Measurements from ENCODE around the gene PGP.

DNA sequence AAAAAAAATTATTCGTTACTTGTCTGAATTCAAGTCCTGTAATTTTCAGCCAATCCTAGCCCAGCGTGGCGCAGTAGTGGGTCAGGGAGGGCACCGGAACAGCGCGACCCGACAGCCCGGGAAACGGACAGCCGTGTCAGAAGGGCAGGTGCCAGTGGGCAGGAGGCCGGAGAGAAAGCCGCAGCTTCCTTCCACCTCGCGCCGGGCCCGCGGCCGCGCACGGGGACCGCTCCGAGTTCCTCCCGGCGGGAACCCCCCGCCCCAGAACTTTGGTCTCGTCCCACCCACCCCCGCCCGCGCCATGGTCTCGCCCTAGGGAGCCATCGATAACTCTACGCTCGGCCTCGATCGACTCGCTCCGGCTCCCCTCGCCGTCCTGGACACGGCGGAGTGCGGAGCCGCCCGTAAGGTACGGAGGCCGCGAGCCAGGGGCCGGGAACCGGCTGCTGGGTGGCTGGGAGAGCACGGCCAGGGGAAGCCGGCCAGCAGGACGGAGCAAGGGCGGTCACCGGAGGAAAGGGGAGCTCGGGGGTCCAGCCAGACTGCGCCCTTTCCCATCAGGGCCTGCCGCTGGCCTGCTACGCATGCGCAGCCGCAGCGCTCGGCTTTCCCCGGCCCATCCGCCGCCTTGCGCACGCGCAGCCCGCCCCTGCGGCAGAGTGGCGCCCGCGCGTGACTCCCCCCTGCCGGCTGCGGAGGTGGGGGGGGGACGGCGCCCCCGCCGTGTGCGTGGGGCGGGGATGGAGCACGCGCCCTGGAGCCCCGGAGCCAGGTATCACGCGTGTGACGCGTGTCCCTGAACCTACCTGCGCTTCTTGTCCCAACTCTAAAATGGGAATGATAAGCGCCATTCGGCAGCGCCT lies 9.3 kb downstream of the PGP start, which contains the start of gene MLST8:
- TF ChIP-seq, protein P1, sequence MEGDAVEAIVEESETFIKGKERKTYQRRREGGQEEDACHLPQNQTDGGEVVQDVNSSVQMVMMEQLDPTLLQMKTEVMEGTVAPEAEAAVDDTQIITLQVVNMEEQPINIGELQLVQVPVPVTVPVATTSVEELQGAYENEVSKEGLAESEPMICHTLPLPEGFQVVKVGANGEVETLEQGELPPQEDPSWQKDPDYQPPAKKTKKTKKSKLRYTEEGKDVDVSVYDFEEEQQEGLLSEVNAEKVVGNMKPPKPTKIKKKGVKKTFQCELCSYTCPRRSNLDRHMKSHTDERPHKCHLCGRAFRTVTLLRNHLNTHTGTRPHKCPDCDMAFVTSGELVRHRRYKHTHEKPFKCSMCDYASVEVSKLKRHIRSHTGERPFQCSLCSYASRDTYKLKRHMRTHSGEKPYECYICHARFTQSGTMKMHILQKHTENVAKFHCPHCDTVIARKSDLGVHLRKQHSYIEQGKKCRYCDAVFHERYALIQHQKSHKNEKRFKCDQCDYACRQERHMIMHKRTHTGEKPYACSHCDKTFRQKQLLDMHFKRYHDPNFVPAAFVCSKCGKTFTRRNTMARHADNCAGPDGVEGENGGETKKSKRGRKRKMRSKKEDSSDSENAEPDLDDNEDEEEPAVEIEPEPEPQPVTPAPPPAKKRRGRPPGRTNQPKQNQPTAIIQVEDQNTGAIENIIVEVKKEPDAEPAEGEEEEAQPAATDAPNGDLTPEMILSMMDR (IDR thresholded peaks at IDR 0.05): no peak
- TF ChIP-seq, protein P2, sequence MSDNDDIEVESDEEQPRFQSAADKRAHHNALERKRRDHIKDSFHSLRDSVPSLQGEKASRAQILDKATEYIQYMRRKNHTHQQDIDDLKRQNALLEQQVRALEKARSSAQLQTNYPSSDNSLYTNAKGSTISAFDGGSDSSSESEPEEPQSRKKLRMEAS (IDR thresholded peaks at IDR 0.05): peak; percentile 75
- TF ChIP-seq SREBF2 (IDR thresholded peaks at IDR 0.05) (no peak), RAD21 (conservative IDR thresholded peaks at IDR 0.05 in 1 of 2, IDR thresholded peaks at IDR 0.05 in 1 of 2) (no peak), CEBPB (IDR thresholded peaks at IDR 0.05) (no peak), RNF2 (IDR thresholded peaks at IDR 0.05; ENCODE audit: borderline replicate concordance, low read depth) (no peak), MAFK (IDR thresholded peaks at IDR 0.05; ENCODE audit: partially characterized antibody) (no peak), NR3C1 (IDR thresholded peaks at IDR 0.05) (no peak)
- TF ChIP-seq, protein P3, sequence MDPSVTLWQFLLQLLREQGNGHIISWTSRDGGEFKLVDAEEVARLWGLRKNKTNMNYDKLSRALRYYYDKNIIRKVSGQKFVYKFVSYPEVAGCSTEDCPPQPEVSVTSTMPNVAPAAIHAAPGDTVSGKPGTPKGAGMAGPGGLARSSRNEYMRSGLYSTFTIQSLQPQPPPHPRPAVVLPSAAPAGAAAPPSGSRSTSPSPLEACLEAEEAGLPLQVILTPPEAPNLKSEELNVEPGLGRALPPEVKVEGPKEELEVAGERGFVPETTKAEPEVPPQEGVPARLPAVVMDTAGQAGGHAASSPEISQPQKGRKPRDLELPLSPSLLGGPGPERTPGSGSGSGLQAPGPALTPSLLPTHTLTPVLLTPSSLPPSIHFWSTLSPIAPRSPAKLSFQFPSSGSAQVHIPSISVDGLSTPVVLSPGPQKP (IDR thresholded peaks at IDR 0.05; ENCODE audit: low read depth, low read length): no peak
- TF ChIP-seq, protein P4, sequence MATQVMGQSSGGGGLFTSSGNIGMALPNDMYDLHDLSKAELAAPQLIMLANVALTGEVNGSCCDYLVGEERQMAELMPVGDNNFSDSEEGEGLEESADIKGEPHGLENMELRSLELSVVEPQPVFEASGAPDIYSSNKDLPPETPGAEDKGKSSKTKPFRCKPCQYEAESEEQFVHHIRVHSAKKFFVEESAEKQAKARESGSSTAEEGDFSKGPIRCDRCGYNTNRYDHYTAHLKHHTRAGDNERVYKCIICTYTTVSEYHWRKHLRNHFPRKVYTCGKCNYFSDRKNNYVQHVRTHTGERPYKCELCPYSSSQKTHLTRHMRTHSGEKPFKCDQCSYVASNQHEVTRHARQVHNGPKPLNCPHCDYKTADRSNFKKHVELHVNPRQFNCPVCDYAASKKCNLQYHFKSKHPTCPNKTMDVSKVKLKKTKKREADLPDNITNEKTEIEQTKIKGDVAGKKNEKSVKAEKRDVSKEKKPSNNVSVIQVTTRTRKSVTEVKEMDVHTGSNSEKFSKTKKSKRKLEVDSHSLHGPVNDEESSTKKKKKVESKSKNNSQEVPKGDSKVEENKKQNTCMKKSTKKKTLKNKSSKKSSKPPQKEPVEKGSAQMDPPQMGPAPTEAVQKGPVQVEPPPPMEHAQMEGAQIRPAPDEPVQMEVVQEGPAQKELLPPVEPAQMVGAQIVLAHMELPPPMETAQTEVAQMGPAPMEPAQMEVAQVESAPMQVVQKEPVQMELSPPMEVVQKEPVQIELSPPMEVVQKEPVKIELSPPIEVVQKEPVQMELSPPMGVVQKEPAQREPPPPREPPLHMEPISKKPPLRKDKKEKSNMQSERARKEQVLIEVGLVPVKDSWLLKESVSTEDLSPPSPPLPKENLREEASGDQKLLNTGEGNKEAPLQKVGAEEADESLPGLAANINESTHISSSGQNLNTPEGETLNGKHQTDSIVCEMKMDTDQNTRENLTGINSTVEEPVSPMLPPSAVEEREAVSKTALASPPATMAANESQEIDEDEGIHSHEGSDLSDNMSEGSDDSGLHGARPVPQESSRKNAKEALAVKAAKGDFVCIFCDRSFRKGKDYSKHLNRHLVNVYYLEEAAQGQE (IDR thresholded peaks at IDR 0.05): no peak
- TF ChIP-seq, protein P5, sequence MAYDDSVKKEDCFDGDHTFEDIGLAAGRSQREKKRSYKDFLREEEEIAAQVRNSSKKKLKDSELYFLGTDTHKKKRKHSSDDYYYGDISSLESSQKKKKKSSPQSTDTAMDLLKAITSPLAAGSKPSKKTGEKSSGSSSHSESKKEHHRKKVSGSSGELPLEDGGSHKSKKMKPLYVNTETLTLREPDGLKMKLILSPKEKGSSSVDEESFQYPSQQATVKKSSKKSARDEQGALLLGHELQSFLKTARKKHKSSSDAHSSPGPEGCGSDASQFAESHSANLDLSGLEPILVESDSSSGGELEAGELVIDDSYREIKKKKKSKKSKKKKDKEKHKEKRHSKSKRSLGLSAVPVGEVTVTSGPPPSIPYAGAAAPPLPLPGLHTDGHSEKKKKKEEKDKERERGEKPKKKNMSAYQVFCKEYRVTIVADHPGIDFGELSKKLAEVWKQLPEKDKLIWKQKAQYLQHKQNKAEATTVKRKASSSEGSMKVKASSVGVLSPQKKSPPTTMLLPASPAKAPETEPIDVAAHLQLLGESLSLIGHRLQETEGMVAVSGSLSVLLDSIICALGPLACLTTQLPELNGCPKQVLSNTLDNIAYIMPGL (CRISPR knock-in tag; IDR thresholded peaks at IDR 0.05; ENCODE audit: borderline replicate concordance): no peak
